Measurements from ENCODE around the gene BSCL2.
"Not testable (repeated sequence)": the region's sequence is repeated elsewhere in the genome, so short reads cannot be mapped to it uniquely, and the experiment has no call there.

BSCL2 gene

GRCh38 chr11:62650283-62650682 is 56.9 kb downstream of the BSCL2 start:
- Histone ChIP-seq H3K4me1 (ENCODE audit: insufficient read depth, low read length) (peaks cover 26% of the 10 kb centered on the region), H3K36me3 (ENCODE audit: insufficient read depth, low read length) (peaks cover 22% of the 10 kb centered on the region)
- not testable (repeated sequence) for H3K27me3 ChIP-seq (ENCODE audit: insufficient read depth, low read length); H3K4me3 ChIP-seq (ENCODE audit: low read length); H3K9me3 ChIP-seq (ENCODE audit: low read length); H2AFZ ChIP-seq (ENCODE audit: low read depth, low read length)

- H3K4me3 ChIP-seq (ENCODE audit: low read length) = no peak overlapping the region
- peaks cover 23% of the 10 kb centered on the region for H3K36me3 ChIP-seq (ENCODE audit: insufficient read depth, low read length)
- no peaks in the 10 kb centered on the region for H3K9me3 ChIP-seq (ENCODE audit: low read length)
- no peak overlapping the region for H2AFZ ChIP-seq (ENCODE audit: low read depth, low read length)
- peaks cover 26% of the 10 kb centered on the region for H3K4me1 ChIP-seq (ENCODE audit: insufficient read depth, low read length)
- H3K27me3 ChIP-seq (ENCODE audit: insufficient read depth, low read length) = no peaks in the 10 kb centered on the region
Observed at GRCh38 chr11:62649486-62649885, 57.7 kb downstream of the BSCL2 start.

- Histone ChIP-seq H3K27me3 (ENCODE audit: insufficient read depth, low read length) (no peaks in the 10 kb centered on the region), H3K4me3 (ENCODE audit: low read length) (no peak overlapping the region), H2AFZ (ENCODE audit: low read depth, low read length) (no peak overlapping the region), H3K4me1 (ENCODE audit: insufficient read depth, low read length) (peaks cover 26% of the 10 kb centered on the region), H3K36me3 (ENCODE audit: insufficient read depth, low read length) (peaks cover 26% of the 10 kb centered on the region), H3K9me3 (ENCODE audit: low read length) (no peaks in the 10 kb centered on the region)
Observed at GRCh38 chr11:62648967-62649364, 58.3 kb downstream of the BSCL2 start.

- H3K9me3 ChIP-seq (ENCODE audit: low read length) = no peaks in the 10 kb centered on the region
- no peak overlapping the region for H2AFZ ChIP-seq (ENCODE audit: low read depth, low read length)
- H3K4me3 ChIP-seq (ENCODE audit: low read length) = no peak overlapping the region
- no peaks in the 10 kb centered on the region for H3K27me3 ChIP-seq (ENCODE audit: insufficient read depth, low read length)
- H3K4me1 ChIP-seq (ENCODE audit: insufficient read depth, low read length) = peaks cover 26% of the 10 kb centered on the region
- peaks cover 30% of the 10 kb centered on the region for H3K36me3 ChIP-seq (ENCODE audit: insufficient read depth, low read length)
Observed at GRCh38 chr11:62648185-62648966, 58.8 kb downstream of the BSCL2 start.

GRCh38 chr11:62647609-62648005 is 59.6 kb downstream of the BSCL2 start:
- no peak overlapping the region for H2AFZ ChIP-seq (ENCODE audit: low read depth, low read length)
- peaks cover 24% of the 10 kb centered on the region for H3K4me1 ChIP-seq (ENCODE audit: insufficient read depth, low read length)
- no peaks in the 10 kb centered on the region for H3K9me3 ChIP-seq (ENCODE audit: low read length)
- H3K27me3 ChIP-seq (ENCODE audit: insufficient read depth, low read length) = no peaks in the 10 kb centered on the region
- H3K4me3 ChIP-seq (ENCODE audit: low read length) = no peak overlapping the region
- H3K36me3 ChIP-seq (ENCODE audit: insufficient read depth, low read length) = peaks cover 35% of the 10 kb centered on the region

- no peak overlapping the region for H2AFZ ChIP-seq (ENCODE audit: low read depth, low read length)
- H3K4me1 ChIP-seq (ENCODE audit: insufficient read depth, low read length) = peaks cover 18% of the 10 kb centered on the region
- H3K4me3 ChIP-seq (ENCODE audit: low read length) = peak overlapping the region; percentile 13
- H3K27me3 ChIP-seq (ENCODE audit: insufficient read depth, low read length) = no peaks in the 10 kb centered on the region
- peaks cover 36% of the 10 kb centered on the region for H3K36me3 ChIP-seq (ENCODE audit: insufficient read depth, low read length)
- H3K9me3 ChIP-seq (ENCODE audit: low read length) = no peaks in the 10 kb centered on the region
Observed at GRCh38 chr11:62646825-62647608, 60.2 kb downstream of the BSCL2 start.

- H3K27me3 ChIP-seq (ENCODE audit: insufficient read depth, low read length) = no peaks in the 10 kb centered on the region
- no peaks in the 10 kb centered on the region for H3K9me3 ChIP-seq (ENCODE audit: low read length)
- peaks cover 38% of the 10 kb centered on the region for H3K36me3 ChIP-seq (ENCODE audit: insufficient read depth, low read length)
- peak within 1 kb of the TSS; percentile 77 for H3K4me3 ChIP-seq (ENCODE audit: low read length)
- peaks cover 14% of the 10 kb centered on the region for H3K4me1 ChIP-seq (ENCODE audit: insufficient read depth, low read length)
- no peak within 1 kb of the TSS for H2AFZ ChIP-seq (ENCODE audit: low read depth, low read length)
Observed at GRCh38 chr11:62645946-62646824, 61.0 kb downstream of the BSCL2 start, which contains the start of gene GANAB. GANAB (minus strand) TSS chr11:62646613; CDS start chr11:62646599, 14 bp downstream.

GRCh38 chr11:62645671-62645945 is 61.6 kb downstream of the BSCL2 start:
- H3K9me3 ChIP-seq (ENCODE audit: low read length) = no peaks in the 10 kb centered on the region
- H3K4me1 ChIP-seq (ENCODE audit: insufficient read depth, low read length) = peaks cover 14% of the 10 kb centered on the region
- no peaks in the 10 kb centered on the region for H3K27me3 ChIP-seq (ENCODE audit: insufficient read depth, low read length)
- no peak overlapping the region for H2AFZ ChIP-seq (ENCODE audit: low read depth, low read length)
- peaks cover 43% of the 10 kb centered on the region for H3K36me3 ChIP-seq (ENCODE audit: insufficient read depth, low read length)
- peak overlapping the region; percentile 77 for H3K4me3 ChIP-seq (ENCODE audit: low read length)

- H3K4me1 ChIP-seq (ENCODE audit: insufficient read depth, low read length) = peaks cover 14% of the 10 kb centered on the region
- H3K36me3 ChIP-seq (ENCODE audit: insufficient read depth, low read length) = peaks cover 42% of the 10 kb centered on the region
- H3K27me3 ChIP-seq (ENCODE audit: insufficient read depth, low read length) = no peaks in the 10 kb centered on the region
- no peaks in the 10 kb centered on the region for H3K9me3 ChIP-seq (ENCODE audit: low read length)
- no peak overlapping the region for H3K4me3 ChIP-seq (ENCODE audit: low read length)
- no peak overlapping the region for H2AFZ ChIP-seq (ENCODE audit: low read depth, low read length)
Observed at GRCh38 chr11:62644220-62644619, 63.0 kb downstream of the BSCL2 start.
